Body of pancreas (tissue), 4 donors: ENCODE data around the gene CDH12. TPM values are rescaled to one million over a fixed set of nuclear protein-coding genes. Genes with fewer than 3 reads are reported as not detected.
"Not testable (repeated sequence)": the region's sequence is repeated elsewhere in the genome, so short reads cannot be mapped to it uniquely, and the experiment has no call there.

Source experiments
- ATAC-seq: fragments of 150-250 bp; one replicate; pipeline ENCODE4 v1.9.1; 2016
- DNase-seq, 4 donors: peaks; one replicate each; pipeline ENCODE4 v3.0.0-alpha.2; 2019
- H3K27ac ChIP-seq, 4 donors: fragments of 200-600 bp; sonication (generic); 1 replicate in 3 of 4; 2 replicates in 1 of 4; pipeline versions ENCODE4 v1.5.1 to v1.6.1; 2016 to 2019; ENCODE audit warnings: mild to moderate bottlenecking in 1 of 4, mixed read lengths in 1 of 4, moderate library complexity in 1 of 4
- H3K27me3 ChIP-seq, 2 donors: fragments of 200-600 bp; sonication (generic); one replicate each; pipeline ENCODE4 v1.6.0; 2016; ENCODE audit warnings: mild to moderate bottlenecking in 1 of 2
- H3K36me3 ChIP-seq, 2 donors: fragments of 200-600 bp; sonication (generic); replicated peaks in 1 of 2; 2 replicates each; pipeline ENCODE4 v1.5.1; 2016; ENCODE audit warnings: low read depth in 2 of 2; ENCODE audit not compliant: insufficient read depth in 1 of 2
- H3K4me1 ChIP-seq: fragments of 200-600 bp; sonication (generic); one replicate; pipeline ENCODE4 v1.6.0; 2016
- H3K4me3 ChIP-seq, 2 donors: fragments of 200-600 bp; sonication (generic); 1 replicate in 1 of 2; 2 replicates in 1 of 2; pipeline ENCODE4 v1.5.1; 2016 to 2019
- H3K9me3 ChIP-seq, 3 donors: fragments of 200-600 bp; sonication (generic); 1 replicate in 2 of 3; 2 replicates in 1 of 3; pipeline ENCODE4 v1.5.1; 2016
- CTCF ChIP-seq, 7 experiments: fragments of 450-650 bp in 4 of 7; fragments of 200-600 bp in 3 of 7; sonication (generic) in 3 of 7; IDR thresholded peaks; one replicate each; pipeline ENCODE4 v1.5.1; 2016 to 2019; ENCODE audit warnings: antibody characterized with exemption in 7 of 7
- POLR2A ChIP-seq, 3 donors: fragments of 450-650 bp; IDR thresholded peaks; one replicate each; pipeline ENCODE4 v1.6.1; 2016; ENCODE audit warnings: antibody characterized with exemption in 3 of 3, mild to moderate bottlenecking in 2 of 3
- WGBS, 2 donors: methylation state at CpG; one replicate each; pipeline ENCODE4 v1.1.5; 2017; 5-methylcytosine and 5-hydroxymethylcytosine counted together
- intact Hi-C: fragments of 100-400 bp; cut with DNase I; formaldehyde crosslinking; loops from one replicate; pipeline ENCODE4 v1.15.1; 2023
- total RNA-seq, 2 donors: library from RNA; depleted of rRNA; stranded (reverse); fragments of >200 nt; gene quantifications; one replicate each; pipeline ENCODE4 v1.1.0, GENCODE V29; 2016

The CDH12 gene
- total RNA-seq, 2 donors from 2014 or later: not detected

- ATAC-seq (no peak), DNase-seq (no peak)
- Histone ChIP-seq H3K36me3 (no peaks in the 10 kb centered on the region), H3K4me3 (no peak overlapping the region), H3K9me3 (no peaks in the 10 kb centered on the region), H3K27me3 (no peaks in the 10 kb centered on the region), H3K27ac (no peak overlapping the region), H3K4me1 (no peaks in the 10 kb centered on the region)
- TF ChIP-seq CTCF (IDR thresholded peaks at IDR 0.05) (no peak), POLR2A (IDR thresholded peaks at IDR 0.05) (no peak)
- 57 to 58% methylated on average over 2 of the region's 2 CpGs for WGBS, 2 donors
- intact Hi-C loops: no loop called here
Observed at GRCh38 chr5:22050931-22051330, 802.2 kb downstream of the CDH12 start.

GRCh38 chr5:22044229-22044628 lies 808.9 kb downstream of the CDH12 start:
- Histone ChIP-seq H3K4me1 (no peaks in the 10 kb centered on the region), H3K27ac (no peak overlapping the region), H3K9me3 (no peaks in the 10 kb centered on the region), H3K4me3 (no peak overlapping the region), H3K27me3 (no peaks in the 10 kb centered on the region), H3K36me3 (no peaks in the 10 kb centered on the region)
- no peak for TF ChIP-seq POLR2A (IDR thresholded peaks at IDR 0.05)
- no peak for TF ChIP-seq CTCF (IDR thresholded peaks at IDR 0.05)
- ATAC-seq (no peak), DNase-seq (no peak)
- intact Hi-C loops: no loop called here

DNA sequence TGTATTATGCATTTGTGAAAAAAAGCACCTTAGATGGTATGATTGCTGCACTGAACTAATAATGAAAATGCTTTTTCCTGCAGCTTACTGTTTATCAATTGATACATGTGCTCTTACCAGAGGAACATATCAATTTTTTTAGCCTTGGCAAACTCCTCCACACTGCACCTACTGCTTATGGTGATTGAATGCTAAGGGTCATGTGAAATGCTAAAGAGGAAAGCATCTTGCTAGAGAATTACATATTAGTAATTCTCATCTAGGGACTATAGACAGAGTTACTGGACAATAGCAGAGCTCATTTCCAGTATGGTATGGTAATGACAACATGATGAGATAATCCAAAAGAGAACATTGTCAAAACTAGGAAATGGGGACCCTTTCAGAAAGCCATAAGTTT lies 817.1 kb downstream of the CDH12 start:
- H3K4me3 ChIP-seq: no peak overlapping the region
- intact Hi-C loops: no loop called here
- no peaks in the 10 kb centered on the region for H3K27me3 ChIP-seq
- H3K9me3 ChIP-seq: no peaks in the 10 kb centered on the region
- DNase-seq: no peak
- H3K27ac ChIP-seq: no peak overlapping the region
- H3K4me1 ChIP-seq: no peaks in the 10 kb centered on the region
- no peak for ATAC-seq
- TF ChIP-seq POLR2A (IDR thresholded peaks at IDR 0.05): no peak
- TF ChIP-seq CTCF (IDR thresholded peaks at IDR 0.05): no peak
- no peaks in the 10 kb centered on the region for H3K36me3 ChIP-seq

GRCh38 chr5:22033066-22033465 lies 820.1 kb downstream of the CDH12 start:
- Histone ChIP-seq H3K27ac (no peak overlapping the region), H3K27me3 (no peaks in the 10 kb centered on the region), H3K4me3 (no peak overlapping the region), H3K9me3 (no peaks in the 10 kb centered on the region), H3K36me3 (no peaks in the 10 kb centered on the region), H3K4me1 (no peaks in the 10 kb centered on the region)
- no peak for TF ChIP-seq POLR2A (IDR thresholded peaks at IDR 0.05)
- TF ChIP-seq CTCF (IDR thresholded peaks at IDR 0.05): no peak
- DNase-seq: no peak
- intact Hi-C loops: no loop called here
- ATAC-seq: no peak
- WGBS, 2 donors: 45 to 70% methylated on average over 2 of the region's 2 CpGs

- Histone ChIP-seq H3K4me1 (no peaks in the 10 kb centered on the region), H3K9me3 (no peaks in the 10 kb centered on the region), H3K36me3 (no peaks in the 10 kb centered on the region), H3K27me3 (no peaks in the 10 kb centered on the region), H3K27ac (no peak overlapping the region), H3K4me3 (no peak overlapping the region)
- TF ChIP-seq POLR2A (IDR thresholded peaks at IDR 0.05) (no peak), CTCF (IDR thresholded peaks at IDR 0.05) (no peak)
- WGBS, 2 donors: 57 to 73% methylated on average over 1 of the region's 1 CpG
- DNase-seq: no peak
- no peak for ATAC-seq
- intact Hi-C loops: no loop called here
Observed at GRCh38 chr5:22023784-22024183, 829.4 kb downstream of the CDH12 start.

DNA sequence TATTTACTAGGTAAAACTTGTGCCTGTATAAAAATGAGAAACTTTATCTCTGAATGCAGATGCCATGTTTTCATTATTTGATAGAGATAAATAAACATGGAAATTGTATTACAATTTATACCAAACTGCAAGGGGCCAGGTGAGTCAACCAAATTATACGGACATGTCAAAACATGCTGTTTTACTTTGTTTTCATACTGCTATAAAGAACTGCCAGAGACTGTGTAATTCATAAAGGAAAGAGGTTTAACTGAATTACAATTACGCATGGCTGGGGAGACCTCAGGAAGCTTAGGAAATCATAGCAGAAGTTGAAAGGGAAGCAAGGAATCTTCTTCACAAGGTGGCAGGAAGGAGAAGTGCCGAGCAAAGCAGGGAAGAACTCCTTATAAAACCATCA lies 840.3 kb downstream of the CDH12 start:
- WGBS, 2 donors: 47 to 76% methylated on average over 3 of the region's 3 CpGs
- DNase-seq, H3K27me3 ChIP-seq, intact Hi-C loops, H3K4me3 ChIP-seq, ATAC-seq, H3K36me3 ChIP-seq, H3K4me1 ChIP-seq, H3K9me3 ChIP-seq, H3K27ac ChIP-seq: not testable (repeated sequence)

GRCh38 chr5:22010808-22011207 lies 842.3 kb downstream of the CDH12 start:
- H3K27me3 ChIP-seq, DNase-seq, H3K9me3 ChIP-seq, H3K27ac ChIP-seq, intact Hi-C loops, ATAC-seq, H3K4me1 ChIP-seq, H3K36me3 ChIP-seq, H3K4me3 ChIP-seq: not testable (repeated sequence)
- WGBS, 2 donors: 64 to 70% methylated on average over 3 to 4 of the region's 4 CpGs

DNA sequence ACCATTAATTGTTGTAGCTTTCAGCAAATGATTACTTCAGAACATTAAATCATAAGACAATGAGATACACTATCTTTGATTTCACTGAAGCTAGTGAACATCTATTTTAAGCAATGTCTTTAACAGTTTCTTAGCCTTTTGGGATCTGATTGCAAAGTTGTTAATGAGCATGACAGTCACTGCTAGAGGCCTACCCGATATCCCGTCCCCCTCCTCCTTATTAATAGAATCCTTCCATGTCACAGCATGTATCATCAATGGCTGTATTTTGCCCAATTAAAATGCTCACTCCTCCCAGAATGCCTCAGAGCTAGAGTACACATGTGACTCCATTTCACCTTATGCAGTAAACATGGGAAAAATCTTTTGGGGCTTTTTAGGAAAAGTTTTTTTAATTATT lies 852.0 kb downstream of the CDH12 start:
- WGBS, 2 donors: 80 to 87% methylated on average over 2 of the region's 2 CpGs
- H3K4me3 ChIP-seq, H3K36me3 ChIP-seq, H3K9me3 ChIP-seq, H3K4me1 ChIP-seq, H3K27ac ChIP-seq, ATAC-seq, H3K27me3 ChIP-seq, intact Hi-C loops, DNase-seq: not testable (repeated sequence)
